ENCODE results near the gene SIPA1L3. TPM values are rescaled to one million over a fixed set of nuclear protein-coding genes. Genes with fewer than 3 reads are reported as not detected.

Gene SIPA1L3
- total RNA-seq, 1 donor from 2014 or later: 16.5 TPM

GRCh38 chr19:38099966-38100365 lies 193.0 kb downstream of the SIPA1L3 start:
- intact Hi-C loops (cut with micrococcal nuclease): no loop called here

GRCh38 chr19:38100589-38100988 lies 193.6 kb downstream of the SIPA1L3 start:
- intact Hi-C loops (cut with micrococcal nuclease): no loop called here

- intact Hi-C loops (cut with micrococcal nuclease): no loop called here
Measured at GRCh38 chr19:38101723-38102122, 194.7 kb downstream of the SIPA1L3 start.

- intact Hi-C loops (cut with micrococcal nuclease): no loop called here
Measured at GRCh38 chr19:38105574-38105973, 198.6 kb downstream of the SIPA1L3 start.

- intact Hi-C loops (cut with micrococcal nuclease): no loop called here
Measured at GRCh38 chr19:38107129-38107528, 200.1 kb downstream of the SIPA1L3 start.

- intact Hi-C loops (cut with micrococcal nuclease): no loop called here
Measured at GRCh38 chr19:38111898-38112297, 204.9 kb downstream of the SIPA1L3 start.

- intact Hi-C loops (cut with micrococcal nuclease): no loop called here
Measured at GRCh38 chr19:38114651-38115050, 207.6 kb downstream of the SIPA1L3 start.

- intact Hi-C loops (cut with micrococcal nuclease): no loop called here
Measured at GRCh38 chr19:38115271-38115802, 208.3 kb downstream of the SIPA1L3 start.

GRCh38 chr19:38118176-38118575 lies 211.2 kb downstream of the SIPA1L3 start:
- intact Hi-C loops (cut with micrococcal nuclease): no loop called here

- intact Hi-C loops (cut with micrococcal nuclease): no loop called here
Measured at GRCh38 chr19:38120471-38121025, 213.5 kb downstream of the SIPA1L3 start.

- intact Hi-C loops (cut with micrococcal nuclease): no loop called here
Measured at GRCh38 chr19:38122402-38123093, 215.5 kb downstream of the SIPA1L3 start.

- intact Hi-C loops (cut with micrococcal nuclease): no loop called here
Measured at GRCh38 chr19:38125238-38125637, 218.2 kb downstream of the SIPA1L3 start.

GRCh38 chr19:38130399-38130798 lies 223.4 kb downstream of the SIPA1L3 start:
- intact Hi-C loops (cut with micrococcal nuclease): no loop called here

- intact Hi-C loops (cut with micrococcal nuclease): no loop called here
Measured at GRCh38 chr19:38132781-38133180, 225.8 kb downstream of the SIPA1L3 start.

- intact Hi-C loops (cut with micrococcal nuclease): no loop called here
Measured at GRCh38 chr19:38133319-38133718, 226.3 kb downstream of the SIPA1L3 start.

GRCh38 chr19:38134540-38135149 lies 227.6 kb downstream of the SIPA1L3 start:
- intact Hi-C loops (cut with micrococcal nuclease): loop anchor here (1.0 kb wide), 1 partner anchor 232 kb away; no protein-coding TSS in a partner anchor

- intact Hi-C loops (cut with micrococcal nuclease): no loop called here
Measured at GRCh38 chr19:38135150-38135998, 228.4 kb downstream of the SIPA1L3 start.

- intact Hi-C loops (cut with micrococcal nuclease): no loop called here
Measured at GRCh38 chr19:38139122-38139521, 232.1 kb downstream of the SIPA1L3 start.

GRCh38 chr19:38141108-38141507 lies 234.1 kb downstream of the SIPA1L3 start:
- intact Hi-C loops (cut with micrococcal nuclease): no loop called here

- intact Hi-C loops (cut with micrococcal nuclease): loop anchor here (2.0 kb wide), 1 partner anchor 240 kb away; no protein-coding TSS in a partner anchor
Measured at GRCh38 chr19:38142176-38143035, 235.4 kb downstream of the SIPA1L3 start.

Data from T-helper 1 cell treated with Interleukin-12 subunit alpha and Interleukin-12 subunit beta and Interleukin-4 antibody, amounts not matched to agents 30 ng/mL and 1 ng/mL, for 36 hours (primary cell).